ENCODE results near the gene PLTP. TPM values are rescaled to one million over a fixed set of nuclear protein-coding genes. Genes with fewer than 3 reads are reported as not detected.

Gene PLTP
- total and polyA plus RNA-seq, 2 of the 13 experiments (the other 11 are each of a cell fraction or from before 2014, with no cell fraction given), result 16.9 to 28.6 TPM

GRCh38 chr20:45890985-45891983 is 20.7 kb downstream of the PLTP start, which contains the start of the genes CTSA and NEURL2 (continued):
- TF ChIP-seq ZEB1 (IDR thresholded peaks at IDR 0.05; ENCODE audit: insufficient replicate concordance, low read depth) (no peak), ZNF24 (IDR thresholded peaks at IDR 0.05) (peak; percentile 78; the same call in 1 of the 2 replicates), ZMAT5 (CRISPR knock-in tag; IDR thresholded peaks at IDR 0.05; ENCODE audit: borderline replicate concordance, low read depth) (0 out of 2 replicates have a peak, but pooled peaks have one; percentile 86), ELF3 (CRISPR knock-in tag; IDR thresholded peaks at IDR 0.05) (peak; percentile 94), PHF21A (CRISPR knock-in tag; IDR thresholded peaks at IDR 0.05) (peak; percentile 98), ZNF282 (IDR thresholded peaks at IDR 0.05; ENCODE audit: partially characterized antibody) (no peak), ZNF484 (CRISPR knock-in tag; IDR thresholded peaks at IDR 0.05; ENCODE audit: borderline replicate concordance, low read depth) (0 out of 2 replicates have a peak, but pooled peaks have one; percentile 51), FOXK2 (IDR thresholded peaks at IDR 0.05) (peak; percentile 84), ZNF207 (IDR thresholded peaks at IDR 0.05; ENCODE audit: borderline replicate concordance) (no peak), ZNF280D (CRISPR knock-in tag; IDR thresholded peaks at IDR 0.05) (peak; percentile 99), PATZ1 (CRISPR knock-in tag; IDR thresholded peaks at IDR 0.05) (peak; percentile 100), CENPT (CRISPR knock-in tag; IDR thresholded peaks at IDR 0.05; ENCODE audit: low read depth) (peak; percentile 25), PLSCR1 (CRISPR knock-in tag; IDR thresholded peaks at IDR 0.05; ENCODE audit: borderline replicate concordance) (peak; percentile 94; the same call in 1 of the 2 replicates), PHF20 (CRISPR knock-in tag; IDR thresholded peaks at IDR 0.05) (peak; percentile 100), FLYWCH1 (CRISPR knock-in tag; IDR thresholded peaks at IDR 0.05) (0 out of 2 replicates have a peak, but pooled peaks have one; percentile 78), NFE2L2 (IDR thresholded peaks at IDR 0.05; ENCODE audit: low read length) (no peak; the same call in 1 of the 2 replicates), NCOA2 (CRISPR knock-in tag; IDR thresholded peaks at IDR 0.05) (peak; percentile 95), THAP9 (CRISPR knock-in tag; IDR thresholded peaks at IDR 0.05; ENCODE audit: borderline replicate concordance) (peak; percentile 95)

Measured in HepG2 (cell line).